Ascending aorta (tissue), 2 donors: ENCODE measurements around the gene PXYLP1. TPM values are rescaled to one million over a fixed set of nuclear protein-coding genes. Genes with fewer than 3 reads are reported as not detected.
"Not testable (repeated sequence)": the region's sequence is repeated elsewhere in the genome, so short reads cannot be mapped to it uniquely, and the experiment has no call there.

ENCODE experiments used
- DNase-seq, 2 donors: peaks; one replicate each; pipeline ENCODE4 v3.0.0-alpha.2; 2019; ENCODE audit warnings: low spot score in 2 of 2
- H3K27ac ChIP-seq, 2 donors: fragments of 200-600 bp; sonication (generic); one replicate each; pipeline ENCODE4 v1.5.1; 2016 to 2017; ENCODE audit warnings: mild to moderate bottlenecking in 1 of 2
- H3K27me3 ChIP-seq: fragments of 200-600 bp; sonication (generic); one replicate; pipeline ENCODE4 v1.5.1; 2017
- H3K36me3 ChIP-seq, 2 donors: fragments of 200-600 bp; sonication (generic); one replicate each; pipeline ENCODE4 v1.5.1; 2016
- H3K4me1 ChIP-seq, 2 donors: fragments of 200-600 bp; sonication (generic); one replicate each; pipeline ENCODE4 v1.5.1; 2016 to 2017; ENCODE audit warnings: mild to moderate bottlenecking in 1 of 2
- H3K4me3 ChIP-seq, 2 donors: fragments of 200-600 bp; sonication (generic); one replicate each; pipeline ENCODE4 v1.5.1; 2016 to 2017; ENCODE audit warnings: mild to moderate bottlenecking in 1 of 2
- H3K9me3 ChIP-seq, 2 donors: fragments of 200-600 bp; sonication (generic); one replicate each; pipeline ENCODE4 v1.5.1; 2016
- intact Hi-C: fragments of 100-400 bp; cut with DNase I; formaldehyde crosslinking; loops from one replicate; pipeline ENCODE4 v1.15.1; 2023
- total RNA-seq: library from RNA; depleted of rRNA; stranded (reverse); fragments of >200 nt; gene quantifications from one replicate; pipeline ENCODE4 v1.1.0, GENCODE V29; 2016
- TF ChIP-seq, protein P1 (sequence below), 3 experiments: fragments of 200-600 bp in 2 of 3; fragments of 450-650 bp in 1 of 3; sonication (generic) in 2 of 3; IDR thresholded peaks; one replicate each; pipeline ENCODE4 v1.5.1; 2016 to 2019; ENCODE audit warnings: antibody characterized with exemption in 3 of 3, mild to moderate bottlenecking in 1 of 3, moderate library complexity in 1 of 3

Gene PXYLP1
- total RNA-seq, 1 donor from 2014 or later: 14.2 TPM

GRCh38 chr3:141204343-141204742 is 27.3 kb upstream of the PXYLP1 start:
- Histone ChIP-seq H3K4me1 (no peaks in the 10 kb centered on the region), H3K27ac (no peak overlapping the region), H3K9me3 (no peaks in the 10 kb centered on the region), H3K36me3 (no peaks in the 10 kb centered on the region), H3K27me3 (no peaks in the 10 kb centered on the region), H3K4me3 (no peak overlapping the region)
- TF ChIP-seq, protein P1, sequence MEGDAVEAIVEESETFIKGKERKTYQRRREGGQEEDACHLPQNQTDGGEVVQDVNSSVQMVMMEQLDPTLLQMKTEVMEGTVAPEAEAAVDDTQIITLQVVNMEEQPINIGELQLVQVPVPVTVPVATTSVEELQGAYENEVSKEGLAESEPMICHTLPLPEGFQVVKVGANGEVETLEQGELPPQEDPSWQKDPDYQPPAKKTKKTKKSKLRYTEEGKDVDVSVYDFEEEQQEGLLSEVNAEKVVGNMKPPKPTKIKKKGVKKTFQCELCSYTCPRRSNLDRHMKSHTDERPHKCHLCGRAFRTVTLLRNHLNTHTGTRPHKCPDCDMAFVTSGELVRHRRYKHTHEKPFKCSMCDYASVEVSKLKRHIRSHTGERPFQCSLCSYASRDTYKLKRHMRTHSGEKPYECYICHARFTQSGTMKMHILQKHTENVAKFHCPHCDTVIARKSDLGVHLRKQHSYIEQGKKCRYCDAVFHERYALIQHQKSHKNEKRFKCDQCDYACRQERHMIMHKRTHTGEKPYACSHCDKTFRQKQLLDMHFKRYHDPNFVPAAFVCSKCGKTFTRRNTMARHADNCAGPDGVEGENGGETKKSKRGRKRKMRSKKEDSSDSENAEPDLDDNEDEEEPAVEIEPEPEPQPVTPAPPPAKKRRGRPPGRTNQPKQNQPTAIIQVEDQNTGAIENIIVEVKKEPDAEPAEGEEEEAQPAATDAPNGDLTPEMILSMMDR (IDR thresholded peaks at IDR 0.05): no peak
- DNase-seq: no peak
- intact Hi-C loops: no loop called here

GRCh38 chr3:141211306-141211705 is 20.3 kb upstream of the PXYLP1 start:
- H3K36me3 ChIP-seq, H3K4me1 ChIP-seq, intact Hi-C loops: not testable (repeated sequence)

DNA sequence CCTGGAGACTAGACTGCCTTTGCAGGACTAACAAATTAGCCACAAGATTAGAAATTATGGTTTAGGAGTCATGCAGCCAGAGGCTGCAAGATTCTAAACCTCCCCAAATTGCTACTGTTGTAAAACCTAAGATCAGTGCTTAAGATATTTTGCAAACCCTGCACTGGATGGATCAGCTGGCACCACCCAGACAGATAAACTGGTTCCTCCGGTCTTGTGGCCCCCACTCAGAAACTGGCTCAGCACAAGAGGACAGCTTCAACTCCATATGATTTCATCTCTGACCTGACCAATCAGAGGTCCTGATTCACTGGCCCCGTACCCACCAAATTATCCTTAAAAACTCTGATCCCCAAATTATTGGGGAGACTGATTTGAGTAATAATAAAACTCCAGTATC is 19.5 kb upstream of the PXYLP1 start:
- Histone ChIP-seq H3K9me3 (no peaks in the 10 kb centered on the region), H3K27me3 (no peaks in the 10 kb centered on the region), H3K4me1 (no peaks in the 10 kb centered on the region), H3K4me3 (no peak overlapping the region), H3K36me3 (no peaks in the 10 kb centered on the region), H3K27ac (no peak overlapping the region)
- TF ChIP-seq, protein P1 (IDR thresholded peaks at IDR 0.05): no peak
- intact Hi-C loops: no loop called here
- no peak for DNase-seq

More at GRCh38 chr3:141211306-141211705, 20.3 kb upstream of the PXYLP1 start:
- not testable (repeated sequence) for H3K9me3 ChIP-seq, H3K4me3 ChIP-seq, H3K27ac ChIP-seq, H3K27me3 ChIP-seq, DNase-seq

GRCh38 chr3:141212555-141212954 is 19.1 kb upstream of the PXYLP1 start:
- Histone ChIP-seq H3K4me1 (no peaks in the 10 kb centered on the region), H3K9me3 (no peaks in the 10 kb centered on the region), H3K27me3 (no peaks in the 10 kb centered on the region), H3K4me3 (no peak overlapping the region), H3K36me3 (no peaks in the 10 kb centered on the region), H3K27ac (no peak overlapping the region)
- intact Hi-C loops: no loop called here
- DNase-seq: no peak
- TF ChIP-seq, protein P1 (IDR thresholded peaks at IDR 0.05): no peak

GRCh38 chr3:141216975-141217374 is 14.7 kb upstream of the PXYLP1 start:
- Histone ChIP-seq H3K27me3 (no peaks in the 10 kb centered on the region), H3K4me3 (no peak overlapping the region), H3K9me3 (no peaks in the 10 kb centered on the region), H3K27ac (no peak overlapping the region), H3K36me3 (no peaks in the 10 kb centered on the region), H3K4me1 (no peaks in the 10 kb centered on the region)
- intact Hi-C loops: no loop called here
- TF ChIP-seq, protein P1 (IDR thresholded peaks at IDR 0.05): no peak
- no peak for DNase-seq

DNA sequence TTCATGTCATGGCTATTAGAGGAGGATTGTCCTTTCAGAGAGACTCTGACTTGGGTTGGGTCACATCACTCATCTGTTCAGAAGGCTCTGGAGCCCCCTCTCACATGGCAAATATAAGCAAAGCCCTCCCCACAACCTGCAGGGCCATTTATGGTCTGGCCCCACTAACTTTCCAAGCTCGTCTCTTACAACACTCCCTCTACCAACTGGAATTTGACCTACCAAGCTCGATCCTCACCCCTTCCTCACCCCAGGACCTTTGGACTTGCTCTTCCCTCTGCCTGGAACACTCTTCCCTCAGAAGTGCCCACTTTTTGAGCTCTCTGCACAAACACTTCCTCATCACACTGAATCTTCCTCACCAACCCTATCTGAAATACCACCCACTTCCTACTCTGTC is 14.2 kb upstream of the PXYLP1 start:
- H3K4me1 ChIP-seq: no peaks in the 10 kb centered on the region
- H3K27ac ChIP-seq: no peak overlapping the region
- H3K27me3 ChIP-seq: no peaks in the 10 kb centered on the region
- no peak overlapping the region for H3K4me3 ChIP-seq
- H3K36me3 ChIP-seq: no peaks in the 10 kb centered on the region
- H3K9me3 ChIP-seq: no peaks in the 10 kb centered on the region
- intact Hi-C loops: no loop called here
- TF ChIP-seq, protein P1 (IDR thresholded peaks at IDR 0.05): no peak
- no peak for DNase-seq
